Measurements from ENCODE around the gene C19orf12. TPM values are rescaled to one million over a fixed set of nuclear protein-coding genes. Genes with fewer than 3 reads are reported as not detected.

The C19orf12 gene
- polyA plus RNA-seq, 1 donor from 2014 or later: 83.8 TPM

GRCh38 chr19:29662604-29663404 is 52.3 kb downstream of the C19orf12 start:
- Histone ChIP-seq H3F3A (ENCODE audit: insufficient read depth, low read length, poor library complexity, severe bottlenecking) (no peaks in the 10 kb centered on the region), H4K20me1 (ENCODE audit: insufficient read depth) (no peaks in the 10 kb centered on the region), H3K27ac (ENCODE audit: low read length) (no peak overlapping the region), H3K36me3 (ENCODE audit: insufficient read depth, low read length) (no peaks in the 10 kb centered on the region), H3K4me3 (ENCODE audit: low read length) (no peak overlapping the region), H3K4me2 (ENCODE audit: low read length) (no peak overlapping the region), H3K9ac (ENCODE audit: low read length) (no peak overlapping the region), H3K9me3 (ENCODE audit: low read length) (no peaks in the 10 kb centered on the region), H3K27me3 (ENCODE audit: insufficient read depth, low read depth, low read length) (peaks cover 26% of the 10 kb centered on the region), H3K79me2 (replicated peaks; ENCODE audit: insufficient read depth, low read length) (no peaks in the 10 kb centered on the region), H3K9me2 (ENCODE audit: insufficient read depth, low read length) (no peaks in the 10 kb centered on the region), H2AFZ (ENCODE audit: low read depth, low read length) (no peak overlapping the region)
- no peak for TF ChIP-seq POLR2AphosphoS5 (IDR thresholded peaks at IDR 0.05)
- TF ChIP-seq RAD21 (conservative IDR thresholded peaks at IDR 0.05): no peak
- no peak for TF ChIP-seq EZH2 (IDR thresholded peaks at IDR 0.05; ENCODE audit: borderline replicate concordance, insufficient read depth, low read length, poor library complexity, severe bottlenecking)
- TF ChIP-seq MXI1 (conservative IDR thresholded peaks at IDR 0.05; ENCODE audit: poor library complexity, severe bottlenecking): no peak
- TF ChIP-seq SMC3 (conservative IDR thresholded peaks at IDR 0.05; ENCODE audit: poor library complexity): no peak
- TF ChIP-seq, protein P1, sequence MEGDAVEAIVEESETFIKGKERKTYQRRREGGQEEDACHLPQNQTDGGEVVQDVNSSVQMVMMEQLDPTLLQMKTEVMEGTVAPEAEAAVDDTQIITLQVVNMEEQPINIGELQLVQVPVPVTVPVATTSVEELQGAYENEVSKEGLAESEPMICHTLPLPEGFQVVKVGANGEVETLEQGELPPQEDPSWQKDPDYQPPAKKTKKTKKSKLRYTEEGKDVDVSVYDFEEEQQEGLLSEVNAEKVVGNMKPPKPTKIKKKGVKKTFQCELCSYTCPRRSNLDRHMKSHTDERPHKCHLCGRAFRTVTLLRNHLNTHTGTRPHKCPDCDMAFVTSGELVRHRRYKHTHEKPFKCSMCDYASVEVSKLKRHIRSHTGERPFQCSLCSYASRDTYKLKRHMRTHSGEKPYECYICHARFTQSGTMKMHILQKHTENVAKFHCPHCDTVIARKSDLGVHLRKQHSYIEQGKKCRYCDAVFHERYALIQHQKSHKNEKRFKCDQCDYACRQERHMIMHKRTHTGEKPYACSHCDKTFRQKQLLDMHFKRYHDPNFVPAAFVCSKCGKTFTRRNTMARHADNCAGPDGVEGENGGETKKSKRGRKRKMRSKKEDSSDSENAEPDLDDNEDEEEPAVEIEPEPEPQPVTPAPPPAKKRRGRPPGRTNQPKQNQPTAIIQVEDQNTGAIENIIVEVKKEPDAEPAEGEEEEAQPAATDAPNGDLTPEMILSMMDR (IDR thresholded peaks at IDR 0.05; ENCODE audit: poor library complexity, severe bottlenecking): no peak
- no peak for TF ChIP-seq EP300 (conservative IDR thresholded peaks at IDR 0.05; ENCODE audit: poor library complexity, severe bottlenecking)
- no peak for TF ChIP-seq REST (IDR thresholded peaks at IDR 0.05; ENCODE audit: borderline replicate concordance)
- TF ChIP-seq TAF1 (IDR thresholded peaks at IDR 0.05; ENCODE audit: low read depth): no peak

- H3K79me2 ChIP-seq (replicated peaks; ENCODE audit: insufficient read depth, low read length): no peaks in the 10 kb centered on the region
- no peak overlapping the region for H2AFZ ChIP-seq (ENCODE audit: low read depth, low read length)
- H3K9me2 ChIP-seq (ENCODE audit: insufficient read depth, low read length): no peaks in the 10 kb centered on the region
- H3K9ac ChIP-seq (ENCODE audit: low read length): no peak overlapping the region
- no peak for TF ChIP-seq POLR2AphosphoS5 (IDR thresholded peaks at IDR 0.05)
- TF ChIP-seq EP300 (conservative IDR thresholded peaks at IDR 0.05; ENCODE audit: poor library complexity, severe bottlenecking): no peak
- TF ChIP-seq RAD21 (conservative IDR thresholded peaks at IDR 0.05): no peak
- no peak for TF ChIP-seq TAF1 (IDR thresholded peaks at IDR 0.05; ENCODE audit: low read depth)
- TF ChIP-seq, protein P1 (IDR thresholded peaks at IDR 0.05; ENCODE audit: poor library complexity, severe bottlenecking): no peak
- TF ChIP-seq MXI1 (conservative IDR thresholded peaks at IDR 0.05; ENCODE audit: poor library complexity, severe bottlenecking): no peak
- no peak for TF ChIP-seq EZH2 (IDR thresholded peaks at IDR 0.05; ENCODE audit: borderline replicate concordance, insufficient read depth, low read length, poor library complexity, severe bottlenecking)
- H3K36me3 ChIP-seq (ENCODE audit: insufficient read depth, low read length): no peaks in the 10 kb centered on the region
- no peak overlapping the region for H3K4me2 ChIP-seq (ENCODE audit: low read length)
- no peak overlapping the region for H3K4me3 ChIP-seq (ENCODE audit: low read length)
- H3K27ac ChIP-seq (ENCODE audit: low read length): no peak overlapping the region
- no peaks in the 10 kb centered on the region for H3F3A ChIP-seq (ENCODE audit: insufficient read depth, low read length, poor library complexity, severe bottlenecking)
- H3K27me3 ChIP-seq (ENCODE audit: insufficient read depth, low read depth, low read length): peaks cover 26% of the 10 kb centered on the region
- H4K20me1 ChIP-seq (ENCODE audit: insufficient read depth): no peaks in the 10 kb centered on the region
- H3K9me3 ChIP-seq (ENCODE audit: low read length): no peaks in the 10 kb centered on the region
Measured at GRCh38 chr19:29662278-29662603, 52.8 kb downstream of the C19orf12 start.

Data from neural cell (in vitro differentiated cells).